Inflammatory macrophage (primary cell): ENCODE data around the gene ASPA.
"Not testable (repeated sequence)": the region's sequence is repeated elsewhere in the genome, so short reads cannot be mapped to it uniquely, and the experiment has no call there.

Source experiments
- DNase-seq, 2 donors: peaks; one replicate each; pipeline ENCODE4 v3.0.0-alpha.2; 2020 to 2022
- total RNA-seq, 18 experiments: gene quantifications; one replicate each; lab custom pipeline; 2026; ENCODE audit warnings: mixed read lengths in 6 of 18, inconsistent platforms in 2 of 18; lab: John Stamatoyannopoulos, UW

ASPA gene
- total RNA-seq, result 0 to 0.32 (median 0) reads per million in 18 experiments

- DNase-seq, result no peak
Measured at GRCh38 chr17:3475812-3476610, at the start of gene ASPA. Gene ASPA, plus strand, starts transcription at chr17:3475997. Its CDS starts 163 bp downstream, at chr17:3476160.

DNA sequence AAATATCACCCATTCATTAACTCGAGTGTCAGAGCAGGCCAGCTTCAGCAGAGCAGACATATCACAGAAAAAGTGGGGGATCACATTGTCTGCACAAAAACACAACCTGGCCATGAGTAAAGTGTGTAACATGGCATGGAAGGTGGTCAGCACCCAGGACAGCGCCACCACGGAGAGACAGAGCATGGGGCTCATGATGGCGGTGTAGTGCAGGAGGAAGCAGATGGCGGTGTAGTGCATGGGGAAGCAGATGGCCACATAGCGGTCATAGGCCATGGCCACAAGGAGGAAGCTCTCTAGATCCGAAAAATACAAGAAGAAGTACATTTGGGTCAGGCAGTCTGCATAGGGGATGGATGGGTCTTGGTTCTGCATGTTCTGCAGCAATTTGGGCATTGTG, 42.6 kb upstream of the ASPA start:
- peak; percentile 54 to 74 for DNase-seq

GRCh38 chr17:3433741-3434140, 42.1 kb upstream of the ASPA start, which contains the start of gene OR1E2:
Gene OR1E2, minus strand, starts transcription at chr17:3433841. Its CDS starts 0 bp downstream, at chr17:3433841.
- no peak for DNase-seq

DNA sequence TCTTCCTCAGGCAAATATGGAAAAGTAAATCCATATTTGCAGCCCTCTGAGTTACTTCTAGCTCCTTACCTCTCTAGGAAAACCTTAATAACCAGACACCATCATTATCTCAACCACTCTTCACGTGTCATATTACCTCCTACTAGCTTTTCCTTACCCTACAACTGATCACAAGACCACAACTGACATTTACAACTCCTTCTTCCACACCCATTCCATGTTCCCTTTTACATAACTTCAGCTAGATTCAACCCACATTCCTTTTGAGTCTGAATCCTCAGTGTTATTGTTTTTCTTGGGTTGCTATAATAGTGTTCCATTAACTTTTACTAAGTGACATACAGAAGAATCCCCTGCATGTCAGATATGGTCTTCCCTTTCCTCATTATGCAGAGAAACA, 37.4 kb upstream of the ASPA start:
- no peak for DNase-seq

- DNase-seq, result no peak
Measured at GRCh38 chr17:3440451-3440850, 35.3 kb upstream of the ASPA start.

DNA sequence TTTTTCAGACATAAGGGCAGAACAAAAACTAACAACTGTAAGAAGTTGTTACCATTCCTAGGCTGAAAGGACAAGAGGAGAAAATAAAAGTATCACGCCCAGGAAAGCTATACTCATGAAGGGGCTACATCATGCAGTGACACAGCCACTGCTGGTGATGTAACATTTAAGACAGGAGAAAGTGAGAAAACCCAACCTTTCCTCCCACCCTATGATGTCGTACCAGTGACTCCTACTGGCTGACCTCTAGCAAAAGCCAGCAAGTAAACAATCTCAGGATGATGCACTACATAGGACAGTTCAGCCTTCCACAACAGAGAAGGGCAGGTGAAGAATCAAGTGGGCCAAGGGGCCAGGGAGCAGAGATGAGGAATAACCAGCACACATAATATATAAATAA, 28.2 kb upstream of the ASPA start:
- DNase-seq, result peak; percentile 18 to 25

- no peak for DNase-seq
Measured at GRCh38 chr17:3448059-3448665, 27.6 kb upstream of the ASPA start.

GRCh38 chr17:3466355-3466754, 9.4 kb upstream of the ASPA start:
- not testable (repeated sequence) for DNase-seq

GRCh38 chr17:3469529-3469928, 6.3 kb upstream of the ASPA start:
- DNase-seq, result no peak

GRCh38 chr17:3471599-3471998, 4.2 kb upstream of the ASPA start, which contains the start of gene SPATA22:
Gene SPATA22, minus strand, starts transcription at chr17:3471819. Its CDS starts 2,494 bp downstream, at chr17:3469325.
- DNase-seq, result no peak

DNA sequence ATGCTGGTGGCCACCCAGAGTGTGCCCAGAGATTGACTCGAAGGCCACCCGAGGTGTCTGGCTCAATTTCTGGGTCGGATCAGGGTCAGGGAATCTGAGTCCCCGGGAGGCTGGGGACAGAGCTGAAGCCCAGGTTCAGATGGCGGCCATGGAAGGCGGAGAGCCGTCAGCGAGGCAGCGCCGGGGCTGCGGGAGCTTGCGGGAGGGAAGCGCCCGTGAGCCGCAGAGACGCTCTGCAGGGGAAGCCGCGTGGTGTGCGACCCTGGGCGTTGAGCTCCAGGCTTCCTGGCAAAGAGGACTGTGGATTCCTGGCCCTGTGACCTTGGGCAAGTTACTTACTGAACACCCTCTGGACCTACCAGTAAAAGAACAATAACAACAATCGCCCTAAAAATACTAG, 3.7 kb upstream of the ASPA start:
- no peak for DNase-seq

- DNase-seq, result no peak
Measured at GRCh38 chr17:3474212-3474611, 1.6 kb upstream of the ASPA start.

- no peak for DNase-seq
Measured at GRCh38 chr17:3475251-3475685, 529 bp upstream of the ASPA start.

GRCh38 chr17:3479988-3480387, 4.2 kb downstream of the ASPA start:
- DNase-seq, result no peak

- no peak for DNase-seq
Measured at GRCh38 chr17:3482852-3483251, 7.1 kb downstream of the ASPA start.

DNA sequence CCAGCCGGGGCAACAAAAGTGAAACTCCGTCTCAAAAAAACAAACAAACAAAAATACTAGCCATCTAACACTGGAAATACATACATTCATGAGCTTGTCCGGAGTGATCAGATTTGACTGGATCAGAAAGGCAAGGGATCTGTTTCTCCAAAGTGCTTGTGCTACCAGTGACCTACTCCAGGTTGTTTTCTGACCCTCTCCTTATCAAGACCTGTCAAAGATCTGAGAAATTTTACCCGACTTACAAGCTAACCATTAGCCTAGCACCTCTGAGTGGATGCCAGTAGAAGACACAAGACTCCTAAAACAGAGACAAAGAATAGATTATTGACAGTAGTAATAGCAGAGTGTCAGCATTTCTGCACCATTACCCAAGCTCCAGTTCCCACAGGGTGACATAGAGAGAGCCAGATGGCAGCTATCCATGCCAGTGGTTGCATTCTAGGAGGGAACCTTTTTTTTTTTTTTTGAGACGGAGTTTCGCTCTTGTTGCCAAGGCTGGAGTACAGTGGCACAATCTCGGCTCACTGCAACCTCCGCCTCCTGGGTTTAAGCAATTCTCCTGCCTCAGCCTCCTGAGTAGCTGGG, 9.8 kb downstream of the ASPA start:
- no peak for DNase-seq

DNA sequence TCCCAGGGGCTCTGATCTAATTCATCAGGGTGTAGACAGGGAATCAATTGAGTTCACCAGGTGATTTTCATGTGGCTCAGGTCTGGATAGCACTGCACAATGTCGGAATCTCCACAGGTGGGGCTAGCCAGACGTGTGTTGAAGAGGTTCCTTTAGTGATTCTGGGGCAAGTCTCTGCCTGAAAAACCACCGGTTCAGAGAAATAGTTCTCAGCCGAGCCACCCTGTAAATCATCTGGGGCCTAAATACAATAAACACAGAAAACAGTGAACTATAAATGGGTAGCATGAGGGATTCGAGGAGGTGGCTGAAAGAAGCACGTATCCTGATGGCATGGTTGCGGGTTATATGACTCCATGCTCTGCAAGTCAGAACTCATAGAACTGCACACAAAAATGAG, 21.3 kb downstream of the ASPA start:
- no peak for DNase-seq

DNA sequence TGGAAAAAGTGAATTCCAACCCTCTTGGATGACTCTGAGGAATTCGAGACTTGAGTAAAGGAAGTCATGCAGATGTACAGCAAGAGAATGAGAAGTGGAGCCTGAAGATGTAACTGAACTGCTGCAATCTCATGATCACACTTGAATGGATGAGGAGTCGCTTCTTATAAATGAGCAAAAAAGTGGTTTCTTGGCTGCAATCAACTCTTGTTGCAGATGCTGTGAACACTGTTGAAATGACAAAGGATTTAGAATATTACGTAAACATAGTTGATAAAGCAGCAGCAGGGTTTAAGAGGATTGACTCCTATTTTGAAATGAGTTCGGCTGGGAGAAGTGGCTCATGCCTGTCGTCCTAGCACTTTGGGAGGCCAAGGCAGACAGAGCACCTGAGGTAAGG, 25.5 kb downstream of the ASPA start:
- no peak for DNase-seq

GRCh38 chr17:3502466-3502865, 26.7 kb downstream of the ASPA start:
- DNase-seq, result no peak

- no peak for DNase-seq
Measured at GRCh38 chr17:3503285-3503684, 27.5 kb downstream of the ASPA start.

DNA sequence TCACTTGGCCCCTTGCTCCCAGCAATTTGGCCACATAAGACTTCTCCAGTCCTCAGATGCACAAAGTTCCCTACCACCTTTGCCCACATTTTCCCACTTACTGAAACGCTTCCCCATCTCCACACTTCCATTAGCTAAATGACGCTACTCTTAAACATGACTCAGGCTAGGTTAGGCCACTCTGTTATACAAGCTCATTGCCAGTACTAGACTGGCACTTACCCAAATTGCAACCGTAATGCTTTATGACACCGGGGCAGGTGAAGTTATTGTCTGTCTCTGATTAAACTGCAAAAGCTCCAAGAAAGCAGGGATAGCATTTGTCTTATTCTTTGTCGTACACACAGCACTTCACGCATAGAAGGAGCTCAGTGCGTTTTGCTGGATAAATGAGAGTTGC, 29.2 kb downstream of the ASPA start:
- no peak for DNase-seq

DNA sequence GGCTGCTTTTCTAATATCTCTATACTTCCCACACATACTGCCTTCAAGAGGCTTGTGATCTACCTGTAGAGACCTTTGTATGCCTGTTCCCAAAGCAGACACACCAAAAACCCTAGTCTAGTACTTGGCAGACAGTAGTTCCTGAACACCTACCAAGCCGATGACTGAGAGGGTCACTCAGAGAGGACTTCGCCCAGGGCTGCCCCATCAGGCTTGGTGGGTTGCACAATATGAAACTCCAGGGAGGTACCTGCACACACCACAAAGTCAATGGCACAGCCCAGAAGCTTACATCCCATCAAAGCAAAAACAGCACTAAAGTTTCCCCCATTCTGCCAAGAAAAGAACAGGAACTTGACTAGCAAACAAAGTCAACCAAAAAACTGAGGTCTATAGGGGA, 30.3 kb downstream of the ASPA start:
- no peak for DNase-seq

DNA sequence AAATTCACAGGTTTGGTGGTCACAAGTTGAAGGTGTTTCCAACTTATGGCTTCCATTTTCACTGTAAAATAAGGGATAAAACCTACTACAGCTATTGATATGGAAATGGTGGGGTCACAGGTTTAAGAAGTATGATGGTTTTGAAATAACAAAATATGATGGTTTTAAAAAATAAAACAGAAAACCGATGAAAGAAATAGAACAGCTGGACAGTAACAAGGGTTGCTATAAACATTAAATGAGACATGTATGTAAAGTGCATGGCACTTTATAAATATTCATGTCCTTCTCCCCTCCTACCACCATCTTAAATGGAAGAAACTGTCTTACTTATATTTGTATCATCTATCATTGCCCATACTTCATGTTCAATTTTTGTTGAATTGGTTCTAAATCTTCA, 31.3 kb downstream of the ASPA start:
- DNase-seq, result no peak

DNA sequence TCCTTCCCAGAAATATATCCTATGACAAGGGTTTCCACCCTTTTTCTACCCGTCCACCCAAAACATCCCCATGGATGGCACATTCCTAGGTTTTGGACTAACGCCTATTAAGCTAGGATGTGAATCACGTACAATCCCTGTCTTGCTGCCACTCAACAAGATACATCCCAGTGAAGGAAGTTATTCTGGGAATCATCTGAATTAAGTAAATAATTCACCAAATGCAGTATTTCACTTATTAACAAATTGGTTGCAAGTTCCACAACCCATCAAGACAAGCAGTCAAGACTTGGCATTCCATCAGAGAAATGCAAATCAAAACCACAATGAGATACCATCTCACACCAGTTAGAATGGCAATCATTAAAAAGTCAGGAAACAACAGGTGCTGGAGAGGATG, 32.1 kb downstream of the ASPA start:
- DNase-seq, result no peak
